Mucosa of stomach (tissue), 1 donor: ENCODE measurements around the gene IL6.

Source experiments
- H3K27me3 ChIP-seq: one replicate; pipeline ENCODE4 v1.7.0; 2013; ENCODE audit warnings: mild to moderate bottlenecking, low read length; ENCODE audit not compliant: control insufficient read depth, insufficient read depth
- H3K36me3 ChIP-seq: one replicate; pipeline ENCODE4 v1.7.0; 2013; ENCODE audit warnings: low read length; ENCODE audit not compliant: control insufficient read depth, insufficient read depth
- H3K4me1 ChIP-seq: one replicate; pipeline ENCODE4 v1.7.0; 2013; ENCODE audit warnings: mild to moderate bottlenecking, low read length; ENCODE audit not compliant: control insufficient read depth, insufficient read depth
- H3K4me3 ChIP-seq: one replicate; pipeline ENCODE4 v1.7.0; 2013; ENCODE audit warnings: low read length
- H3K9ac ChIP-seq: one replicate; pipeline ENCODE4 v1.7.0; 2013; ENCODE audit warnings: mild to moderate bottlenecking, low read length, moderate library complexity
- H3K9me3 ChIP-seq: one replicate; pipeline ENCODE4 v1.7.0; 2013; ENCODE audit warnings: mild to moderate bottlenecking, low read length, moderate library complexity; ENCODE audit not compliant: control insufficient read depth
- donor health status: Pancreatic carcinoma.

The IL6 gene

GRCh38 chr7:22730921-22731654 lies 4.1 kb downstream of the IL6 start:
- no peaks in the 10 kb centered on the region for H3K9me3 ChIP-seq
- H3K9ac ChIP-seq = no peak overlapping the region
- H3K36me3 ChIP-seq = no peaks in the 10 kb centered on the region
- peaks cover 11% of the 10 kb centered on the region for H3K27me3 ChIP-seq
- H3K4me3 ChIP-seq = no peak overlapping the region
- no peaks in the 10 kb centered on the region for H3K4me1 ChIP-seq

- no peaks in the 10 kb centered on the region for H3K9me3 ChIP-seq
- peaks cover 11% of the 10 kb centered on the region for H3K27me3 ChIP-seq
- H3K36me3 ChIP-seq = no peaks in the 10 kb centered on the region
- no peak overlapping the region for H3K9ac ChIP-seq
- no peaks in the 10 kb centered on the region for H3K4me1 ChIP-seq
- H3K4me3 ChIP-seq = no peak overlapping the region
These were observed 4.8 kb downstream of the IL6 start for GRCh38 chr7:22731766-22732165.

- no peak overlapping the region for H3K9ac ChIP-seq
- H3K36me3 ChIP-seq = no peaks in the 10 kb centered on the region
- H3K27me3 ChIP-seq = peaks cover 2% of the 10 kb centered on the region
- H3K9me3 ChIP-seq = no peaks in the 10 kb centered on the region
- no peaks in the 10 kb centered on the region for H3K4me1 ChIP-seq
- no peak overlapping the region for H3K4me3 ChIP-seq
These were observed 5.6 kb downstream of the IL6 start for GRCh38 chr7:22732556-22733126.

- Histone ChIP-seq H3K4me3 (no peak overlapping the region), H3K9me3 (no peaks in the 10 kb centered on the region), H3K27me3 (no peaks in the 10 kb centered on the region), H3K4me1 (no peaks in the 10 kb centered on the region), H3K9ac (no peak overlapping the region), H3K36me3 (no peaks in the 10 kb centered on the region)
These were observed 6.8 kb downstream of the IL6 start for GRCh38 chr7:22733761-22734160.

- no peaks in the 10 kb centered on the region for H3K9me3 ChIP-seq
- no peaks in the 10 kb centered on the region for H3K4me1 ChIP-seq
- no peaks in the 10 kb centered on the region for H3K27me3 ChIP-seq
- H3K9ac ChIP-seq = no peak overlapping the region
- no peaks in the 10 kb centered on the region for H3K36me3 ChIP-seq
- H3K4me3 ChIP-seq = no peak overlapping the region
These were observed 16.0 kb downstream of the IL6 start for GRCh38 chr7:22743014-22743413.

- Histone ChIP-seq H3K27me3 (no peaks in the 10 kb centered on the region), H3K4me1 (no peaks in the 10 kb centered on the region), H3K9ac (no peak overlapping the region), H3K4me3 (no peak overlapping the region), H3K9me3 (no peaks in the 10 kb centered on the region), H3K36me3 (no peaks in the 10 kb centered on the region)
These were observed 24.3 kb downstream of the IL6 start for GRCh38 chr7:22751341-22751740.

GRCh38 chr7:22757338-22757994 lies 30.5 kb downstream of the IL6 start:
- H3K4me1 ChIP-seq = no peaks in the 10 kb centered on the region
- H3K4me3 ChIP-seq = no peak overlapping the region
- H3K9me3 ChIP-seq = no peaks in the 10 kb centered on the region
- H3K36me3 ChIP-seq = no peaks in the 10 kb centered on the region
- no peak overlapping the region for H3K9ac ChIP-seq
- no peaks in the 10 kb centered on the region for H3K27me3 ChIP-seq

- Histone ChIP-seq H3K36me3 (no peaks in the 10 kb centered on the region), H3K4me1 (no peaks in the 10 kb centered on the region), H3K9me3 (no peaks in the 10 kb centered on the region), H3K4me3 (no peak overlapping the region), H3K27me3 (no peaks in the 10 kb centered on the region), H3K9ac (no peak overlapping the region)
These were observed 31.6 kb downstream of the IL6 start for GRCh38 chr7:22758576-22758975.

- no peaks in the 10 kb centered on the region for H3K36me3 ChIP-seq
- no peak overlapping the region for H3K4me3 ChIP-seq
- H3K27me3 ChIP-seq = no peaks in the 10 kb centered on the region
- no peak overlapping the region for H3K9ac ChIP-seq
- H3K4me1 ChIP-seq = no peaks in the 10 kb centered on the region
- H3K9me3 ChIP-seq = no peaks in the 10 kb centered on the region
These were observed 32.7 kb downstream of the IL6 start for GRCh38 chr7:22759721-22760120.

GRCh38 chr7:22762866-22763265 lies 35.9 kb downstream of the IL6 start:
- Histone ChIP-seq H3K9me3 (no peaks in the 10 kb centered on the region), H3K4me1 (no peaks in the 10 kb centered on the region), H3K36me3 (no peaks in the 10 kb centered on the region), H3K9ac (no peak overlapping the region), H3K27me3 (no peaks in the 10 kb centered on the region), H3K4me3 (no peak overlapping the region)

- H3K4me1 ChIP-seq = no peaks in the 10 kb centered on the region
- no peaks in the 10 kb centered on the region for H3K36me3 ChIP-seq
- H3K4me3 ChIP-seq = no peak overlapping the region
- no peaks in the 10 kb centered on the region for H3K9me3 ChIP-seq
- no peak overlapping the region for H3K9ac ChIP-seq
- no peaks in the 10 kb centered on the region for H3K27me3 ChIP-seq
These were observed 38.6 kb downstream of the IL6 start for GRCh38 chr7:22765609-22766008.

GRCh38 chr7:22771194-22771871 lies 44.3 kb downstream of the IL6 start:
- Histone ChIP-seq H3K4me3 (no peak overlapping the region), H3K9ac (no peak overlapping the region), H3K4me1 (no peaks in the 10 kb centered on the region), H3K9me3 (no peaks in the 10 kb centered on the region), H3K27me3 (no peaks in the 10 kb centered on the region), H3K36me3 (no peaks in the 10 kb centered on the region)
